ENCODE data around the gene ARHGAP12.
"Not testable (repeated sequence)": the region's sequence is repeated elsewhere in the genome, so short reads cannot be mapped to it uniquely, and the experiment has no call there.

The ARHGAP12 gene

DNA sequence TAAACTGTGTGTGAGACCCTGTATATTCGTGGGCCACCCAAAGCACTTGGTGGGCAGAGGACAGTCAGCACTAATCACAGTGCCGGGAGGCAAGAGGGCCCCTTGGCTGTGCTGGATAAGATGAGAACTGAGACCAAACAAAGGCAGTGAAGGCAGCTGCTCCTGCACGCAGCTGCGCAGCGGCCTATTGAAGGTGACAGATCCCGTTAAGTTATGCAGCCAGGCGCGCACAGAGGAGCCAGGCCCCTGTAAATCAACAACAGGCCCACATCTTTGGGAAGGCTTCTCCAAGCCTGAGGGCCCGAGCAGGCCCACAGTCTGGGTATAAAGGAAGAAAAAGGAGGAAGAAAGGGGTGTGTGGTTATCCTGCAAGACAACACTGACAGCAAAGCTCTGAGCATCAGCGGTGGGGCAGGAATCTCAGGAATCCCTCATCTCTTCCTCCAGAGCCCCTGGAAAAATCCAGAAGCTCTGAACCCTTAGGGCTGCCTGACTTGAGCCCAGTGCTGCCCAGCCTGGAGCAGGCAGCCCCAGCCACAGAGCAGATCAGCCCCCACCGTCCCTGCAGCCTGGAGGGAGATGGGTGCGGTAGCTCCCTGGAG, 154.2 kb downstream of the ARHGAP12 start:
- no peak overlapping the region for H3K4me3 ChIP-seq (ENCODE audit: control insufficient read depth, low read depth, low read length)
- TF ChIP-seq, protein P1, sequence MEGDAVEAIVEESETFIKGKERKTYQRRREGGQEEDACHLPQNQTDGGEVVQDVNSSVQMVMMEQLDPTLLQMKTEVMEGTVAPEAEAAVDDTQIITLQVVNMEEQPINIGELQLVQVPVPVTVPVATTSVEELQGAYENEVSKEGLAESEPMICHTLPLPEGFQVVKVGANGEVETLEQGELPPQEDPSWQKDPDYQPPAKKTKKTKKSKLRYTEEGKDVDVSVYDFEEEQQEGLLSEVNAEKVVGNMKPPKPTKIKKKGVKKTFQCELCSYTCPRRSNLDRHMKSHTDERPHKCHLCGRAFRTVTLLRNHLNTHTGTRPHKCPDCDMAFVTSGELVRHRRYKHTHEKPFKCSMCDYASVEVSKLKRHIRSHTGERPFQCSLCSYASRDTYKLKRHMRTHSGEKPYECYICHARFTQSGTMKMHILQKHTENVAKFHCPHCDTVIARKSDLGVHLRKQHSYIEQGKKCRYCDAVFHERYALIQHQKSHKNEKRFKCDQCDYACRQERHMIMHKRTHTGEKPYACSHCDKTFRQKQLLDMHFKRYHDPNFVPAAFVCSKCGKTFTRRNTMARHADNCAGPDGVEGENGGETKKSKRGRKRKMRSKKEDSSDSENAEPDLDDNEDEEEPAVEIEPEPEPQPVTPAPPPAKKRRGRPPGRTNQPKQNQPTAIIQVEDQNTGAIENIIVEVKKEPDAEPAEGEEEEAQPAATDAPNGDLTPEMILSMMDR (conservative IDR thresholded peaks at IDR 0.05; ENCODE audit: control insufficient read depth, insufficient read depth, low read depth, low read length): no peak
- no peak for DNase-seq (ENCODE audit: low read depth)

- TF ChIP-seq, protein P1 (conservative IDR thresholded peaks at IDR 0.05; ENCODE audit: control insufficient read depth, insufficient read depth, low read depth, low read length): no peak
- DNase-seq (ENCODE audit: low read depth): no peak
- H3K4me3 ChIP-seq (ENCODE audit: control insufficient read depth, low read depth, low read length): no peak overlapping the region
These were observed 154.8 kb downstream of the ARHGAP12 start for GRCh38 chr10:31773749-31774298.

- DNase-seq (ENCODE audit: low read depth): peak; percentile 88
- H3K4me3 ChIP-seq (ENCODE audit: control insufficient read depth, low read depth, low read length): no peak overlapping the region
- TF ChIP-seq, protein P1 (conservative IDR thresholded peaks at IDR 0.05; ENCODE audit: control insufficient read depth, insufficient read depth, low read depth, low read length): no peak
These were observed 157.2 kb downstream of the ARHGAP12 start for GRCh38 chr10:31771331-31771831.

- no peak overlapping the region for H3K4me3 ChIP-seq (ENCODE audit: control insufficient read depth, low read depth, low read length)
- TF ChIP-seq, protein P1 (conservative IDR thresholded peaks at IDR 0.05; ENCODE audit: control insufficient read depth, insufficient read depth, low read depth, low read length): peak; percentile 42
- DNase-seq (ENCODE audit: low read depth): no peak
These were observed 158.2 kb downstream of the ARHGAP12 start for GRCh38 chr10:31770307-31770902.

- no peak overlapping the region for H3K4me3 ChIP-seq (ENCODE audit: control insufficient read depth, low read depth, low read length)
- TF ChIP-seq, protein P1 (conservative IDR thresholded peaks at IDR 0.05; ENCODE audit: control insufficient read depth, insufficient read depth, low read depth, low read length): no peak
- DNase-seq (ENCODE audit: low read depth): peak; percentile 71
These were observed 159.1 kb downstream of the ARHGAP12 start for GRCh38 chr10:31769564-31769963.

GRCh38 chr10:31768935-31769334, 159.7 kb downstream of the ARHGAP12 start:
- H3K4me3 ChIP-seq (ENCODE audit: control insufficient read depth, low read depth, low read length): not testable (repeated sequence)
- peak; percentile 71 for DNase-seq (ENCODE audit: low read depth)

DNA sequence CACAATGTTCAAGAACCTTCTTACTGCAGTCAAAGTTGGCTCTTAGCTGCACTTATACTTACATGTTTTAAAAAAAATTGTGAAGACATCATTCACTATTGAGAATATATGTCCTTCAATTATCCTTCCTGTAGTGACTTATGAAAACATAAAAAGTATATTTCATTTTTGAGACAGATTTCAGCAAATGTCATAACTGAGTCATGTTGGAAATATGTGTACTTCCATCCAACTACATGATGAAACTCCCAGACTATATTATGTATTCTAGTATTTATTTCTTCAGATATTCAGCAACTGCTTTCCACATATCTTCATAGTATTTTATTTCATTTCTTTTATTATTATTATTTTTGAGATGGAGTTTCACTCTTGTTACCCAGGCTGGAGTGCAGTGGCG, 160.2 kb downstream of the ARHGAP12 start:
- peak; percentile 67 for DNase-seq (ENCODE audit: low read depth)
- no peak overlapping the region for H3K4me3 ChIP-seq (ENCODE audit: control insufficient read depth, low read depth, low read length)
- TF ChIP-seq, protein P1 (conservative IDR thresholded peaks at IDR 0.05; ENCODE audit: control insufficient read depth, insufficient read depth, low read depth, low read length): no peak

Measured in fibroblast of mammary gland (primary cell).